ENCODE data around the gene FTO.

FTO gene

DNA sequence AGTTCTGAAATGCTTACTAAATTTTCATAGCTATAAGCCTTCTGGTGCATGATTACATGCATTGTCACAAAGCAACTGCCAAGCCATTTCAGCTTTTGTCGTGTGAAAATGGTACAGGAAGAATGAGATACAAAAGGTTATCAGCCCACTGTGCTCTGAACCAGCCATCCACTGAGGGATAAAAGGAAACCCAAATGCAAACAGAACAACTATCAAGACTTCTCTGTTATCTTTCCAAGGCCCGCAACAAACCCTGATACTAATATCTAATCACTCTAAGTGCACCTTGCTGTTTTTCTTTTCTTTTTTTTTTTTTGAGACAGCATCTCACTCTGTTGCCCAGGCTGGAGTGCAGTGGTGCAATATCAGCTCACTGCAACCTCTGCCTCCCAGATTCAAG, 109.0 kb downstream of the FTO start:
- H3K4me3 ChIP-seq (ENCODE audit: low read length): no peak overlapping the region
- no peak for DNase-seq (ENCODE audit: low read depth, low spot score)

GRCh38 chr16:53814801-53815200, 110.8 kb downstream of the FTO start:
- no peak for DNase-seq (ENCODE audit: low read depth, low spot score)
- H3K4me3 ChIP-seq (ENCODE audit: low read length): no peak overlapping the region

- DNase-seq (ENCODE audit: low read depth, low spot score): no peak
- H3K4me3 ChIP-seq (ENCODE audit: low read length): no peak overlapping the region
Measured at GRCh38 chr16:53816211-53816836, 112.4 kb downstream of the FTO start.

GRCh38 chr16:53817117-53817755, 113.3 kb downstream of the FTO start:
- DNase-seq (ENCODE audit: low read depth, low spot score): no peak
- no peak overlapping the region for H3K4me3 ChIP-seq (ENCODE audit: low read length)

- no peak overlapping the region for H3K4me3 ChIP-seq (ENCODE audit: low read length)
- DNase-seq (ENCODE audit: low read depth, low spot score): no peak
Measured at GRCh38 chr16:53817812-53818550, 114.0 kb downstream of the FTO start.

GRCh38 chr16:53821487-53821886, 117.5 kb downstream of the FTO start:
- no peak for DNase-seq (ENCODE audit: low read depth, low spot score)
- no peak overlapping the region for H3K4me3 ChIP-seq (ENCODE audit: low read length)

- DNase-seq (ENCODE audit: low read depth, low spot score): no peak
Measured at GRCh38 chr16:53821957-53822625, 118.1 kb downstream of the FTO start.

DNA sequence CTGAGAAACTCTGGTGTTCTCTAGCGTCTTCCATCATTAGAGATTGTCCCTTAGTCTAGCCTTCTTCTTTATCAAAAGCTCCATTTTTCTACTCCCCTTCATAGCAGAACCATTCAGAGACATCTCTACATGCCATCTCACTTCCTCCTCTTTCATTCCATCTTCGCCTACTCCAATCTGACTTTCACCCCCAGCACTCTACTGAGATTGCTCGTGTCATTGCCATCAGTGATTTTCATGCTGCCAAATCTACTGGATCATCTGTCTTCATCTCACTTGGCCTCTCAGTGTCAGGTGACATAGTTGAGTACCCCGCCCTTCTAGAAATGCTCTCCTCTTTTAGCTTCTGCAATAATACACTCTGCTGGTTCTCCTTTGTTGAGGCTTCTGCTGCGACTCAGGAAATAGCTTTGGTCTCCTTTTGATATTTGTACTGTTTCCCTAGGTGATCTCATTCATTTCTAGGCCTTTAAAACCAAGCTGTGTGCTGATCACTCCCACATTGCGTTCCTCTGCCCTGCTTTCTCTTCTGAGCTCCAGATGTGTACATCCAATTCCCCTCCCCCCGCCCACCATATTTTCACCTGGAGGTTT, 119.1 kb downstream of the FTO start:
- peak; percentile 89 for DNase-seq (ENCODE audit: low read depth, low spot score)
- no peak overlapping the region for H3K4me3 ChIP-seq (ENCODE audit: low read length)

More at GRCh38 chr16:53821957-53822625, 118.1 kb downstream of the FTO start:
- H3K4me3 ChIP-seq (ENCODE audit: low read length): no peak overlapping the region

- DNase-seq (ENCODE audit: low read depth, low spot score): no peak
Measured at GRCh38 chr16:53826658-53827057, 122.7 kb downstream of the FTO start.

DNA sequence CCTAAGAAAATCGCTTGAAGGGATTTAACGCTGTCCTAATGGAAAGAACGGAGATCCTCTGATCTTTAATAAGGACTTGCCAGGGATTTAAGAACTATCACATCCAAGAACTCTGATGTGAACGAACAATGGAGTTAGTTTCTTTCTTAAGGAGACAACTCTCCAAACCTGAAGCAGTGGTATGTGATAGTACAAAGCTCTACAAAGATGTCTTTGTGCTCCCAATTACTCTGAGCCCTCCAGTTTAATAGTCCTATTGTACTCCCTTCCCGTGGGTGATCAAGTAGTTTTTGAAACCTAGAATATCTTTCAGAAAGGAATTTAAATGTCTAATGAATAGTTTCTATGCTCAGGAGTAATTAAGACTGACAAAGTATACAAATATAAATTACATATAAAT, 123.8 kb downstream of the FTO start:
- no peak overlapping the region for H3K4me3 ChIP-seq (ENCODE audit: low read length)

More at GRCh38 chr16:53826658-53827057, 122.7 kb downstream of the FTO start:
- H3K4me3 ChIP-seq (ENCODE audit: low read length): no peak overlapping the region

GRCh38 chr16:53829186-53829747, 125.3 kb downstream of the FTO start:
- DNase-seq (ENCODE audit: low read depth, low spot score): no peak
- H3K4me3 ChIP-seq (ENCODE audit: low read length): no peak overlapping the region

More for the DNA sequence above, 123.8 kb downstream of the FTO start:
- DNase-seq (ENCODE audit: low read depth, low spot score): no peak

GRCh38 chr16:53832896-53833544, 129.1 kb downstream of the FTO start:
- no peak overlapping the region for H3K4me3 ChIP-seq (ENCODE audit: low read length)
- DNase-seq (ENCODE audit: low read depth, low spot score): no peak

GRCh38 chr16:53836142-53836541, 132.2 kb downstream of the FTO start:
- DNase-seq (ENCODE audit: low read depth, low spot score): no peak
- H3K4me3 ChIP-seq (ENCODE audit: low read length): no peak overlapping the region

- no peak overlapping the region for H3K4me3 ChIP-seq (ENCODE audit: low read length)
- no peak for DNase-seq (ENCODE audit: low read depth, low spot score)
Measured at GRCh38 chr16:53836680-53837079, 132.7 kb downstream of the FTO start.

DNA sequence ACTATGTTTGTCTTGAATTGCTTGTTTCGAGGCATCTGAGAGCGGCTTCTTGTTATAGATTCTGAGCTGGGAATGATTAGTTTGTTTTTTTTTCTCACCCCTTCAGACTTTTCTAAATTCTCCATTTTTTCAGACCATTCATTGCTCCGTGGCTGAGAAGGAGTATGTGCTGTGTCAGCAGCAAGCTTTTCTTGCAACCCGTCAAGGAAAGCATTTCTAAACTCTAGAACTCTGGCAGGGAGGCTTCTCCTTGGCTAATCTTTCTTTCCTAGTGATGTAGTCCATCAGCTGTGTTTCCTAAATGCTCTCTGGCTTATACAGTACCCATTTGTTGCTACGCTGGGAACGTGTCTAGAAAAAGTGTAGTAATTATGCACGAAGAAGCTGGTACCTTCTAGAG, 133.5 kb downstream of the FTO start:
- no peak for DNase-seq (ENCODE audit: low read depth, low spot score)
- H3K4me3 ChIP-seq (ENCODE audit: low read length): no peak overlapping the region

- no peak for DNase-seq (ENCODE audit: low read depth, low spot score)
- H3K4me3 ChIP-seq (ENCODE audit: low read length): no peak overlapping the region
Measured at GRCh38 chr16:53839150-53839549, 135.2 kb downstream of the FTO start.

DNA sequence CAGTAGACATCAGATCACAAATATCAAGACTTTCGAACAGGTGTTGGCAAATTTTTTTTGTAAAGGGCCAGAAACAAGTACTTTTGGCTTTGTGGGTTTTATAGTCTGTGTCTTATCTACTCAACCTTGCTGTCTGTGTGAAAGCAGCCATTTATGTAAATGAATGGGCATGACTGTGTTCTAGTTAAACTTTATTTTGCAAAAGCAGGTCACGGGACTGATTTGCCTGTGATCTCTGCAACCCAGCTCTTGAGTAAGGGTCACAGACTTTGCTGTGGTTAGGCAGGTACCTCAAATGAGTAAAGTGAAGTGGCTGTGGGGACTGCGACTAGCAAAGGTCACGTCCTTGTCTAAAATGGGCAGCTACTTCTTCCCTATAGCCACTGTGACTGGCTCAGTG, 136.5 kb downstream of the FTO start:
- DNase-seq (ENCODE audit: low read depth, low spot score): peak; percentile 49
- H3K4me3 ChIP-seq (ENCODE audit: low read length): no peak overlapping the region

DNA sequence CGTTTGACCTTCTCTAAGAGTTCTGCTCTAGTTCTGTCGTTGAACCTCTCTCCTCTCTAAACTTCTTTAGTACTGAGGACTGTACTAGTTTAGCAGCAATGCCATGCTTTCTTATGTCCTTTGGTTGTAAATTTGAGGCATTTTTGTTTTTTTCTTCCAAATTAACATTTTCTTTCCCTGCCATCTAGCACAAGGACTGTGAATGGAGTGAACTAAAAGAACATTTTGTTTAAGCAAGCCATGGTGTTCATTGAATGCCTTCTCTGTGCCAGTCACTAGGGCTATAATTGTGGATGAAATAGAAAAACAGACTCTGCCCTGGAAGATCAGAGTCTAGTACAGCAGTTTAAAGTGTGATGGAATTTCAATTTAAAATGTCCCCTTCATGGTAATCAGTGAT, 137.9 kb downstream of the FTO start:
- H3K4me3 ChIP-seq (ENCODE audit: low read length): no peak overlapping the region
- no peak for DNase-seq (ENCODE audit: low read depth, low spot score)

GRCh38 chr16:53843084-53843483, 139.1 kb downstream of the FTO start:
- DNase-seq (ENCODE audit: low read depth, low spot score): no peak
- H3K4me3 ChIP-seq (ENCODE audit: low read length): no peak overlapping the region
